ENCODE measurements around the gene VSX2. TPM values are rescaled to one million over a fixed set of nuclear protein-coding genes. Genes with fewer than 3 reads are reported as not detected.

Gene VSX2
- total RNA-seq, 3 donors from 2014 or later (not counting 1 experiment from before 2014, with no cell fraction given): not detected

GRCh38 chr14:74255281-74255680 lies 16.0 kb downstream of the VSX2 start:
- Mint-ChIP-seq H3K27me3 (ENCODE audit: low read depth in 2 of 2) (peaks cover 9 to 13% of the 10 kb centered on the region in 2 donors), H3K4me1 (peaks cover 8 to 14% of the 10 kb centered on the region in 2 donors), H3K4me3 (no peak overlapping the region), H3K27ac (no peak overlapping the region), H3K9me3 (no peaks in the 10 kb centered on the region), H3K36me3 (no peaks in the 10 kb centered on the region)
- 82% methylated on average over 3 of the region's 3 CpGs for WGBS (ENCODE audit: insufficient coverage)
- DNase-seq (no peak), ATAC-seq (no peak)
- no peaks in the 10 kb centered on the region for H3K36me3 ChIP-seq (ENCODE audit: control insufficient read depth, insufficient read depth, low read length)
- no peaks in the 10 kb centered on the region for H3K9me3 ChIP-seq (ENCODE audit: control insufficient read depth, insufficient read depth, low read length)
- H3K27ac ChIP-seq (ENCODE audit: low read length): no peak overlapping the region
- no peak overlapping the region for H3K4me3 ChIP-seq (ENCODE audit: low read length)
- TF ChIP-seq CTCF (IDR thresholded peaks at IDR 0.05): no peak
- H3K27me3 ChIP-seq (ENCODE audit: control insufficient read depth, insufficient read depth, low read length): peaks cover 10% of the 10 kb centered on the region
- intact Hi-C loops (cut with micrococcal nuclease): no loop called here
- peaks cover 24% of the 10 kb centered on the region for H3K4me1 ChIP-seq (ENCODE audit: control insufficient read depth, insufficient read depth, low read length)

DNA sequence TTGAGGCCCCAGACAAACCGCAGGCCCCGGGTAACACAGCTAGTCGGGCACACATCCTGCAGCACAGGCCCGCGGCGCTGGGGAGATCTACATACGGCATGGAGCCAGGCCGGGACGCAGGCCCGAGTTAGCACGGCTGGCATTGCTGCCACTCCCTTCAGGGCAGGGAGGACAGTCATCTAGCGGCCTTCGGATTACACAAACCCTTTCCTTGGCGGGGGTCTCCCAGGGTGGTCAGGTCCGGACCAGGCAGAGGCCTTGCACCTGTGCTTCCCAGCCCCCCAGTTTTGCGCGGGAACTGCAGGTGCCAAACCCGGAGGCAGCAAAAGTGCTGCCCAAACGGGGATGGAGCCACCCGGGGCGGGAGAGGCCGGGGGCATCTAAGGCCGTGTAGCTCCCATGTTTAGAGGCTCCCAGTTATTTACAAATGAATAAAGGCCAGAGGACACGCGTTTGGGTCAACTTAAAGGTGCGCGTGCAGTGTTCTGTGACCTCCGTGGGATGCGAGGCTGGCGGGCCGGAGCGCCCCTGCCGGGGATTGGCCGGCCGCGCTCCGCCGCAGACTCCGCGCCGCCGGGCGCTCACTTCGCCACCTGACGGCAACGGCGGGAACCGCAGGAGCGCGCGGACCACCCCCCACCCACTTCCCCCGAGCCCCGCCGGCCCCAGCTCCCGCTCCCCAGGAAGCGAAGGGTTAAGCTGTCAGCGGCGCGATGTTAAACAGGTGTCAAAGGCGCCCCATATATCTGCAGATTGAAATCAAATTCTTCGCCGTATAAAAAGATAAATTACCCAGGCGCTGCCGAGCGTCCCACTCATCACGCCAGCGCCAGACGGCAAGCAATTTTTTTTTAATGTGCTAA lies 18.1 kb downstream of the VSX2 start:
- 8% methylated on average over 58 of the region's 68 CpGs for WGBS (ENCODE audit: insufficient coverage)

DNA sequence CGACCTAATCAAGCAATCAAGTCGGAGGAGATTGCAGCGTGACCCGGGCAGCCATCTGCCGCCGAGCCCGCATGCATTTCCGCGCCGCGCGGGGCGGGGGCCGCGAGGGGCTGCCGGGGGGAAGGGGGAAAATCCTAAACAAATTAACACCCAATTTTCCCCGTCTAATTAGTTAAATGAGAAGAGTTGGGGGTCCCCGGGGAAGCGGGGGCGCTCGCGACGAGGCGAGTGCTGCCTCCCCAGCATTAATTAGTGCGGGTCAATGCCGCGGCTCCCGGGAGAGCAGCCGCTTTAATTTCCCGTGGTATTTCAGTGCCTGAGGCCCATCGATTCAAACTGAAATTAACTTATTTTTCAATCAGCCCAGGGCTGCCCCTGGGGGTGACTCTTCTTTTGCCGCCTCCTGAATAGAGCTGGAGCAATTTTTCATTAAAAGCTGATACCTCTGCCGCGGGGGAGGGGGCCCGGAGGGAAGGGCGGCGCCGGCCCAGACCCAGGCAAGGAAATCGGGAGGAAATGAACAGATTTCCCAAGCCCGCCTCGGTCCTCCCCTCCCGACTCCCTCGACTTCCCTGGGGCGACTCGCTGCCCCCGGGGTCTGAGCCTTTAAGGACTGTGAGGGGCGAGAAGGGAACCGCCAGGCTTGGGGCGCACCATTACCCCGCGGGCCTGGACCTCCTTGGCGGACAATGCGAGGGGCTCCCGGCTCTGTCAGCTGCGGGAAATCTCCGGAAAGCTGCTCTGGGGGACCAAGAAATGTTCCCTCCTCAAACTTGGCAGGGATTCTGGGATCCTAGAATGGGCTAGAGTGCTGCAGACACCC lies 18.9 kb downstream of the VSX2 start:
- TF ChIP-seq CTCF (IDR thresholded peaks at IDR 0.05): no peak
- Histone ChIP-seq H3K9me3 (ENCODE audit: control insufficient read depth, insufficient read depth, low read length) (no peaks in the 10 kb centered on the region), H3K4me3 (ENCODE audit: low read length) (peak overlapping the region; percentile 46), H3K27me3 (ENCODE audit: control insufficient read depth, insufficient read depth, low read length) (peaks cover 7% of the 10 kb centered on the region), H3K27ac (ENCODE audit: low read length) (no peak overlapping the region), H3K36me3 (ENCODE audit: control insufficient read depth, insufficient read depth, low read length) (no peaks in the 10 kb centered on the region), H3K4me1 (ENCODE audit: control insufficient read depth, insufficient read depth, low read length) (peaks cover 16% of the 10 kb centered on the region)
- peak overlapping the region in 1 of 2 donors; percentile 54 for H3K27ac Mint-ChIP-seq
- H3K36me3 Mint-ChIP-seq: no peaks in the 10 kb centered on the region
- peak overlapping the region; percentile 79 for H3K4me3 Mint-ChIP-seq
- ATAC-seq (peak in 2 of 3 donors; percentile 37 to 41), DNase-seq (peak in 1 of 2 donors; percentile 21)
- intact Hi-C loops (cut with micrococcal nuclease): loop anchor here (1.0 kb wide), 1 partner anchor 147 kb away; no protein-coding TSS in a partner anchor
- peaks cover 0 to 6% of the 10 kb centered on the region in 2 donors for H3K4me1 Mint-ChIP-seq
- H3K9me3 Mint-ChIP-seq: no peaks in the 10 kb centered on the region
- WGBS (ENCODE audit: insufficient coverage): 8% methylated on average over 44 of the region's 56 CpGs
- peaks cover 0 to 2% of the 10 kb centered on the region in 2 donors for H3K27me3 Mint-ChIP-seq (ENCODE audit: low read depth in 2 of 2)

More for the DNA sequence above, 18.1 kb downstream of the VSX2 start:
- H3K36me3 Mint-ChIP-seq: no peaks in the 10 kb centered on the region
- intact Hi-C loops (cut with micrococcal nuclease): loop anchor here (1.0 kb wide), 1 partner anchor 146 kb away; no protein-coding TSS in a partner anchor
- peak; percentile 60 to 84 for DNase-seq
- peak overlapping the region; percentile 79 for H3K4me3 Mint-ChIP-seq
- H3K4me1 Mint-ChIP-seq: peaks cover 0 to 6% of the 10 kb centered on the region in 2 donors
- Histone ChIP-seq H3K27me3 (ENCODE audit: control insufficient read depth, insufficient read depth, low read length) (peaks cover 7% of the 10 kb centered on the region), H3K4me1 (ENCODE audit: control insufficient read depth, insufficient read depth, low read length) (peaks cover 16% of the 10 kb centered on the region), H3K36me3 (ENCODE audit: control insufficient read depth, insufficient read depth, low read length) (no peaks in the 10 kb centered on the region), H3K27ac (ENCODE audit: low read length) (no peak overlapping the region), H3K4me3 (ENCODE audit: low read length) (peak overlapping the region; percentile 46), H3K9me3 (ENCODE audit: control insufficient read depth, insufficient read depth, low read length) (no peaks in the 10 kb centered on the region)
- peak overlapping the region in 1 of 2 donors; percentile 54 for H3K27ac Mint-ChIP-seq
- H3K9me3 Mint-ChIP-seq: no peaks in the 10 kb centered on the region
- peak; percentile 100 for TF ChIP-seq CTCF (IDR thresholded peaks at IDR 0.05)
- peak; percentile 92 to 98 (median 97) for ATAC-seq
- peaks cover 0 to 4% of the 10 kb centered on the region in 2 donors for H3K27me3 Mint-ChIP-seq (ENCODE audit: low read depth in 2 of 2)

Measured in natural killer cell (primary cell).